Muscle layer of colon (tissue), 2 donors: ENCODE results near the gene CCNG2.

ENCODE experiments used
- H3K27ac ChIP-seq: one replicate; pipeline ENCODE4 v1.7.0; 2013; ENCODE audit warnings: low read depth, mild to moderate bottlenecking, low read length, moderate library complexity
- H3K27me3 ChIP-seq, 2 donors: one replicate each; pipeline ENCODE4 v1.7.0; 2013; ENCODE audit warnings: low read length in 2 of 2, mild to moderate bottlenecking in 2 of 2; ENCODE audit not compliant: insufficient read depth in 2 of 2, control insufficient read depth in 1 of 2
- H3K36me3 ChIP-seq: one replicate; pipeline ENCODE4 v1.7.0; 2013; ENCODE audit warnings: mild to moderate bottlenecking, low read length; ENCODE audit not compliant: insufficient read depth
- H3K4me1 ChIP-seq: one replicate; pipeline ENCODE4 v1.7.0; 2013; ENCODE audit warnings: mild to moderate bottlenecking, low read length; ENCODE audit not compliant: insufficient read depth
- H3K4me3 ChIP-seq, 2 donors: one replicate each; pipeline ENCODE4 v1.7.0; 2013; ENCODE audit warnings: low read length in 2 of 2, low read depth in 1 of 2, mild to moderate bottlenecking in 1 of 2, moderate library complexity in 1 of 2
- H3K9ac ChIP-seq: one replicate; pipeline ENCODE4 v1.7.0; 2013; ENCODE audit warnings: low read length
- H3K9me3 ChIP-seq: one replicate; pipeline ENCODE4 v1.7.0; 2013; ENCODE audit warnings: mild to moderate bottlenecking, low read length
- donor health status: abdominal sarcoma.
- donor health status: Adenocarcinoma of cecum.

Gene CCNG2

DNA sequence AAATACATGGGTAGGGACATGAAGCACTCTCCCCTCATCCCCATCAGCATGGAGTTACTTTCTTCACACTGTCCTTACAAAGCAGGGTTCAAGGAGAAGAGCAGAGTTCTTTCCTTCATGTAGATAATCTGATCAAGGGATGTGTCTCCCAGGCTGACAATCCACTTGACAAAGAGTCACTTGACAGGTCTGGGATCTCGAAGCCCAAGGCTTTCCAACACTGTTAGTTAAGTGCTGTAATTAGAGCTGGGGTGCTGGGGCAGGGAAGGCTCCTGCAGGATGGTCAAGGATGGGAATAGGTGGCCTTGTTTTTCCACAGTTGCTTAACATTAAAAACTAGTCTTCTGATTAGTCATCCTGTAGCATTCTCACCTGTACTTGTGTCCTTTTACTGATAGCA lies 38.0 kb downstream of the CCNG2 start:
- no peaks in the 10 kb centered on the region for H3K36me3 ChIP-seq
- no peak overlapping the region for H3K27ac ChIP-seq
- no peaks in the 10 kb centered on the region for H3K27me3 ChIP-seq
- no peak overlapping the region for H3K4me3 ChIP-seq
- H3K4me1 ChIP-seq = no peaks in the 10 kb centered on the region
- H3K9me3 ChIP-seq = no peaks in the 10 kb centered on the region
- H3K9ac ChIP-seq = no peak overlapping the region

DNA sequence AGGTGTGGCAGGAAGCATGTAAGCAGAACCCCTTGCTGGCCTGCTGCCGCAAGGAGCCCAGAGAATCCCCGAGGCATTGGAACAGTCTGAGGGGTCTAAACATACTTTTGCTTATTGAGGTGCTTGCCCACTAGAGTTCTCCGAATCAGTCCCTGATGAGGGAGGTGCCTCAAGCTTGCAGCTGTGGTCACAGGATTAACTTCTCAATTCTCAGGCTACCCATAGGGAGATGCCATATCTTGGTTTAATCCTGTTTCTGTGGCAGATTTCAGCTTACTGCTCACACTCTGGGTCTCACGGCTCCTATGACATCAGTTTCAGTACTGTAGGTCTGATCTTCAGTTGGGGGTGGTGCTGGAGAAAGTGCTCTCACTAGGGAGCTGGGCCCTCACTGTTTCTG lies 39.9 kb downstream of the CCNG2 start:
- no peaks in the 10 kb centered on the region for H3K36me3 ChIP-seq
- no peak overlapping the region for H3K9ac ChIP-seq
- no peak overlapping the region for H3K4me3 ChIP-seq
- H3K27ac ChIP-seq = no peak overlapping the region
- H3K27me3 ChIP-seq = no peaks in the 10 kb centered on the region
- H3K4me1 ChIP-seq = no peaks in the 10 kb centered on the region
- H3K9me3 ChIP-seq = no peaks in the 10 kb centered on the region

DNA sequence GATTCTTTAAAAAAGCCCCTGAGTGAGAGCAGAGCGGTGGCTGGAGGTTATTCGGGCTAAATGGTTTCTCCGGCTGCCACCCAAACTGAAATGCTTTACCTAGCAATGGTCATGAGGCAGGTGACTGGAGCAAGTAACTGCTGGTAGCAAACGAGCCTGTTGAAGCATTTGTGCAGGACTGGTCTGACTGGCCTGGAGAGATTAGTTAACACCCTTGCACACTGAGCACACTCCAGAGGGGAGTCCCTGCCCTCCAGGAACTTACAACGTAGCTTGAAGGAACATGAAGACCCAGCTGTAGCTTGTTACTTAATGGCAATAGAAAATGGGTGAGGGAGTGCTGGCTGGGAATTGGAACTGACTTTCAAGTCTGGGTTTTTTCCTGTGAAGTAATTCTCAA lies 40.4 kb downstream of the CCNG2 start:
- Histone ChIP-seq H3K36me3 (no peaks in the 10 kb centered on the region), H3K9ac (no peak overlapping the region), H3K4me3 (no peak overlapping the region), H3K9me3 (no peaks in the 10 kb centered on the region), H3K27ac (no peak overlapping the region), H3K27me3 (no peaks in the 10 kb centered on the region), H3K4me1 (no peaks in the 10 kb centered on the region)

DNA sequence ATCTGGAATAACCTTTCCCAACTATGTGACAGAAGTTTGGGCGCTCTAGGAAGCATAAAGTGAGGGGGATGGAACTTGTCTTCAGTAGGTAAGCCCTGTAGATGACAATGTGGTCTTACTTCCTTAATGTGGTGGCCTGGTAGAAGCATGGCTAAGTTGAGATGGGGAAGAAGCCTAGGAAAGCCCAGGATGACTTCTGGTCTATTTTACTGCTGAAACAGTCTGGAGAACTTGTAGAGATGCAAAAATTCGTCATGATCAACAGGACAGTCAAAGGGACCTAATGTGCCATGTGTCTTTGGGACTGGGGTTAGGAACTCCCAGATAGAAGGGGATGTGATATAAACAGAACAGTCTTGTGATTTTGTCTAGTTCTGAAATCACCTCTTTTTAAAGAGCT lies 40.8 kb downstream of the CCNG2 start:
- Histone ChIP-seq H3K27ac (no peak overlapping the region), H3K27me3 (no peaks in the 10 kb centered on the region), H3K36me3 (no peaks in the 10 kb centered on the region), H3K4me1 (no peaks in the 10 kb centered on the region), H3K4me3 (no peak overlapping the region), H3K9ac (no peak overlapping the region), H3K9me3 (no peaks in the 10 kb centered on the region)

DNA sequence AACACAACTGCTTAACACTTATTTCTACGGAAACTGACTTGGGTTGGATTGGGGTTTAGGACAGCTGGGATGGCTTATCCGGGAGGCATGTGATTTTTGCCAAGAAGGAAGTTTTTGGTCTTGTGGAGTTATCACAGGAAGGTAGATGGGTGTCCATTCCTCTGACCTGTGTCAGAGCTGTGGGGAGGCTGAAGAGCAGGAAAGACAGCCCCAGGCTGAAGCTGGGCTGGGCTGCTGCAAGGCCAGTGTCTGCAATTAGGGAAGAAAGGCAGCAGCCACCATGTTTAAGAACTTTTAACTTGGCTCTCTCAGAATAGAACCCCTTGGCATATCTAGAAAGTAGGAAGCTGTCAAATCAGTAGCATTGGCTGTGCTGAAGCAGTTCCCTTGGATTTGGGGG lies 42.3 kb downstream of the CCNG2 start:
- no peaks in the 10 kb centered on the region for H3K27me3 ChIP-seq
- no peak overlapping the region for H3K4me3 ChIP-seq
- H3K36me3 ChIP-seq = no peaks in the 10 kb centered on the region
- no peak overlapping the region for H3K27ac ChIP-seq
- H3K9me3 ChIP-seq = no peaks in the 10 kb centered on the region
- H3K4me1 ChIP-seq = no peaks in the 10 kb centered on the region
- H3K9ac ChIP-seq = no peak overlapping the region

DNA sequence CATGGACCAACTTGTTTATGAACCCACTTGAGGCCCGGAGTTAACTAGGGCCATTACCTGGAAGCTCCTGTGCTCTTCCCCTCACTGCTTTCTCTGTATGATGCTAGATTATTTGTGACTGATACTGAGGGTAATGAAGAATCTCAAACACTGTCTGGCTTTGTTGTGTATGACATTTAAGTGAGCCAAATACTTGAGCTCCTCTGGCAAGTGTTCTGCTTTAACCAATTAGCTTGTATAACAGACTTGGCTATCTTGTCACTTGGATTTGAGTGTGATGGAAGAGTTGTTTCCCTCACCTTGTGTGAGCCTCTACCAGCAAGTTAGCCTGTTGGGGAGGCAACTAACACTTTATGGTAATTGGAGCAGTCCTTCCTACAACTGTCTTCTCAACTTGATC lies 42.7 kb downstream of the CCNG2 start:
- H3K4me1 ChIP-seq = no peaks in the 10 kb centered on the region
- no peak overlapping the region for H3K27ac ChIP-seq
- no peaks in the 10 kb centered on the region for H3K27me3 ChIP-seq
- H3K9ac ChIP-seq = no peak overlapping the region
- no peaks in the 10 kb centered on the region for H3K36me3 ChIP-seq
- H3K4me3 ChIP-seq = no peak overlapping the region
- no peaks in the 10 kb centered on the region for H3K9me3 ChIP-seq

DNA sequence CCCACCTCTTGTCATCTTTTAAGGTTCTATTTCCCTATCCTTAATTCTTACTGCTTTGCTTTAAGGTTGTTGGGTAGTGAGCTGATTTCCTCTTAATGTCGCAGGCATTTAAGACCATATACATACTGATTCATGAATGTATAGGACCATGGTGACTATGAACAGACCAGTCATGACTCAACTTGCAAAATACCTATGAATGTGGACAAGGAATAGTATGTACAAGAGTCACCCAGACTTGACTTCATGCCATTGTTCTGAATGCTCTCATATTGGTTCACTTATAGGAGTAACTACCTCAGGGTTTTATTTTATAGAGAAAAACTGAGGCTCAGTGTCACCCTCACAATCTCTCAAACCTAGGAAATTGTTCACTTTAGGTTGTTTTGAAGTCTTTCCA lies 44.3 kb downstream of the CCNG2 start:
- no peaks in the 10 kb centered on the region for H3K4me1 ChIP-seq
- no peak overlapping the region for H3K4me3 ChIP-seq
- H3K36me3 ChIP-seq = no peaks in the 10 kb centered on the region
- H3K27me3 ChIP-seq = no peaks in the 10 kb centered on the region
- H3K9ac ChIP-seq = no peak overlapping the region
- H3K9me3 ChIP-seq = no peaks in the 10 kb centered on the region
- no peak overlapping the region for H3K27ac ChIP-seq

DNA sequence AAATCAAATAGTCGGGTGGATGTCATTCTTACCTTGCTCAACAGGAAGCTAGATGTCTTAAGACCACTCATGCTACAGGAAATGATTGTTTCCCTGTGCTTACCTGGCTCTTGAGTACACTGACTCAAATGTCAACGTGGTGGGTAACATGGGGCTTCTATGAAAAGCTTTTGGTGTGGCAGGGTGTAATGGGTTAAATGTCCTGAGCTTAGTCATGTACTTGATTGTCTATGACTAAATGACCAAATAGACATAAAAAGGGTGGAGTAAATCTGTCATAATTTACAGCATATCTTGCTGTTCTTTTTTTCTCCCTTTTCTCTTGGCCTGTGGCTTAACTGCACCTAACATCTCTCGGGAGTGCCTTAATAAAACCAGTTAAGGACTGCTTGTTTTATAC lies 44.9 kb downstream of the CCNG2 start:
- H3K4me3 ChIP-seq = no peak overlapping the region
- H3K27me3 ChIP-seq = no peaks in the 10 kb centered on the region
- no peaks in the 10 kb centered on the region for H3K36me3 ChIP-seq
- H3K27ac ChIP-seq = no peak overlapping the region
- H3K4me1 ChIP-seq = no peaks in the 10 kb centered on the region
- no peak overlapping the region for H3K9ac ChIP-seq
- H3K9me3 ChIP-seq = no peaks in the 10 kb centered on the region

DNA sequence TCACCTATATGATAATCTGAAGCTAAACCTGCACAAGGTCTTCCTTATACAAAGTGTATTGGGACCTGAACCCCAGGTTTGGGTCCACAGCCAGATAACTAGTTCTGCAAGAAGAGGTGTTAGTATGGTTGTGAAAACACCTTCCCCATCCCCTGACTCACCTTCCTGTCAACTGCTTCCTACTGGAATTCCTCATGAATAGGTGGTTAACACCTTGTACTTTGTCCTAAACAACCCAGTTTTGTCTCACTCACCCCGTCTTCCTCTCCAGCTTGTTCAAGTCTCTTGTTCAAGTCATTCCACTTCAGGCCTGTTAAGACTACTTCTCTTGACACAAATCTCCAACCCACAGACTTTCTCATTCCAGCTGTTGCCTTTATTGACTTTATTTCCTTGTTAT lies 45.5 kb downstream of the CCNG2 start:
- no peak overlapping the region for H3K4me3 ChIP-seq
- no peak overlapping the region for H3K9ac ChIP-seq
- no peaks in the 10 kb centered on the region for H3K9me3 ChIP-seq

DNA sequence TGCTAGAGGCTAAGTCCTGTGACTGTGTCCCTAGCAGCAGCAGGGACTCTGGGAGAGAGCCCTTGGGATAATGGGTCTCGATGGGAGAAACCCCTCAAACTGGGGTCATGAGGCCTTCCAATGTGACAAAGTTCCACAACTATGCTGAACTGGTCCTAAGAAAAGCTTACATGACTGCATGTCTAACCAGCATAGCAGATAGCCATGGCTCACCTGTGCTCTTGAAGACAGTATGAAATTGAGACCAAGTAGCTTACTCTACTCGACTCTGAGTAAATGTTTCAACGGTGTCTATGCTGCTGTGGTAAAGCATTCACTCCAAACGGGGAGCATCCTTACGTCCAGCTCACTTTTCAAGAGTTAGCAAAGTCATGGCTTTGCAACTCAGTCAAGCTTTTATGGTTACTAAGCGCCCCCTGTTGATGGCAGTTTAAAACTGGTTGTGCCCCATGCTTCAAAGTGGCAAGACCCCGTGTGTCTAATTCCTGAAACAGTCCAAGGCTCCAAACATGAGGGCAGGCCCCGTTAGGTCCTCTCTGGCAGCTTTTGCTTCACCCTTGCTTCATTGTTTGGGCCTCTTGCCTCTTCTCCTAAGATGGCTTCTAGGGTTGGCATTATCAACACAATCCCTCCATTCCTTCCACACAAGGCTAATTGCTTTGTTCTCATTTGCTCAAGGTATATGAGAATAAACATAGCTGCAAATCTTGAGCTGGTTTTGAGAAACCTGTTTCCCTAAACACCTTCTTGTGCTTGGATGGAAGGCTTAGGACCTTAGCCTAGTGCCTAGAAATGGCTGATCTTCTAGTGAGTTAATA lies 46.6 kb downstream of the CCNG2 start:
- H3K36me3 ChIP-seq = no peaks in the 10 kb centered on the region
- H3K27ac ChIP-seq = no peak overlapping the region
- H3K4me1 ChIP-seq = no peaks in the 10 kb centered on the region
- H3K9ac ChIP-seq = no peak overlapping the region
- H3K9me3 ChIP-seq = no peaks in the 10 kb centered on the region
- H3K27me3 ChIP-seq = no peaks in the 10 kb centered on the region
- H3K4me3 ChIP-seq = no peak overlapping the region

More for the DNA sequence above, 45.5 kb downstream of the CCNG2 start:
- H3K4me1 ChIP-seq = no peaks in the 10 kb centered on the region
- no peak overlapping the region for H3K27ac ChIP-seq
- no peaks in the 10 kb centered on the region for H3K27me3 ChIP-seq
- H3K36me3 ChIP-seq = no peaks in the 10 kb centered on the region

DNA sequence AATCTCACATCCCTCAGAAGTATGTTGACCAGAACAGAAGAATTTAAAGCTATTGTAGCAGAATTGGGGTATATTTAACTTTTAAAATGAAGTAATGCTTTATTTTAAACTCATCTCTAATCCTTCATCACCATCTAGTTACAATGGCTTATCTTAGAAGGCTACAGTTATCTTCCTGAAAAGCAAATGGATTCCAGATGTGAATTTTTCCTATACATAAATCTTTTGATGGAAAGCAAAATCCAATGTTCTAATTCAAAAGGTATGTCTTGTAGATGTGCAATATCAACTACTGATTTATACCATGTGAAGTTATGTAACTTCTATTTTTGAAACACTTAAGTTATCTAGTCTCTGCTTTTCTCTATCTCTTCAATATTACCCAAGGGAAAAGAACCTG lies 47.6 kb downstream of the CCNG2 start:
- H3K9ac ChIP-seq = no peak overlapping the region
- no peak overlapping the region for H3K4me3 ChIP-seq
- no peak overlapping the region for H3K27ac ChIP-seq
- no peaks in the 10 kb centered on the region for H3K4me1 ChIP-seq
- H3K36me3 ChIP-seq = no peaks in the 10 kb centered on the region
- H3K27me3 ChIP-seq = no peaks in the 10 kb centered on the region
- H3K9me3 ChIP-seq = no peaks in the 10 kb centered on the region

DNA sequence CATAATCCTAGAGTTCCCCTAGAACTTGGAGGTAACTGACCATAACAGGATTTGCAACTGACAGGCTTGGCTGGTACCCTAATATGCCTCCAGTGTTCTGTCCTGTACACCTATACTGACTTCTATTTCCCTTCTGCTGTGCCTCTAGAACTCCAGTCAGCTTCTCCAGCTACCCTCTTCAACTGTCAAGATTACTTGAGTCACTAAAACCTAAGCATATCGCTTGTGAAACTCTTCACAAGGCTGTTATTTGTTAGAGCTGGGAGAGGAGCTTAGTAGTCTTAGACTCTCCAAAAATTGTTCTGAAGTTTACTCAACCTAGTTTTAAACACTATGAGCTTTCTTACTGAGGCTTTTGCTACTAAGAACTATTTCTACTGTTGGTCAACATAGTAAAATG lies 52.0 kb downstream of the CCNG2 start:
- H3K4me1 ChIP-seq = no peaks in the 10 kb centered on the region
- H3K27ac ChIP-seq = no peak overlapping the region
- H3K4me3 ChIP-seq = no peak overlapping the region
- no peaks in the 10 kb centered on the region for H3K9me3 ChIP-seq
- H3K36me3 ChIP-seq = no peaks in the 10 kb centered on the region
- H3K27me3 ChIP-seq = no peaks in the 10 kb centered on the region
- H3K9ac ChIP-seq = no peak overlapping the region
